ENCODE results near the gene CTBP2. TPM values are rescaled to one million over a fixed set of nuclear protein-coding genes. Genes with fewer than 3 reads are reported as not detected.
A peak's percentile ranks its signal among the peaks of the same experiment; 100 is the strongest.
"Not testable (repeated sequence)": the region's sequence is repeated elsewhere in the genome, so short reads cannot be mapped to it uniquely, and the experiment has no call there.

Gene CTBP2
- total RNA-seq, 1 donor from 2014 or later: 84.0 TPM

- DNase-seq (ENCODE audit: low read depth in 2 of 2): peak in 1 of 2 donors; percentile 35
Observed at GRCh38 chr10:125064681-125065492, 95.5 kb downstream of the CTBP2 start.

DNA sequence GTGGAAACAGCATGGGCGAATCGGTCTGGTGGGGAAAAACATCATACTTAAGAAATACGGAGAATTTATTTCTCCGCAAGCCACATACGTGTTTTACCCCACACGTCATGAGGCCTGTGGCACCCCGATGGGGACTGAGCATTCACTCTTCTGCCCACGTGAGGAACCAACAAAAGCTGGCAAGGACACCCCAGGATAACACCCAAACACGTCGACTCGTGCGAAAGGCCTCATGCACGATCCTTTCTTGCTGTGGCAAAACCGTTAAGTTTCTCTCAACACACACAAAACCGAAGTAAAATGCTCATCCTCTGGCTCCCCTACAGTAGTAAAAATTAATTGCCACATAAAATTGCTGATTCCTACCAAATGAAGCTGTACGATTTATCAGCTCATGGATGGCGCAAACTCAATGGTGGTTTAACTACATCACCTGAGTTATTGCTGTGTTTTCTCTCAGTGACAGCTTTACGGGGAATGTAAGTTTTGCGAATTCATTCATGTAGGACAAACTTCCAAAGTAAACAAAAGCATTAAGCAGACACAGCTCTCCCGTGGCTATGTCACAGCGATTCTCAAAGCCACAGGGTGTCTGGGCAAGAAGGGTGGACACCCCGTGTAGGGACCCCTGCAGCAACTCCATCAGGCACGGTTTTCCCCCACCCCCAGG, 97.0 kb downstream of the CTBP2 start:
- DNase-seq (ENCODE audit: low read depth in 2 of 2): no peak

GRCh38 chr10:125062914-125063230, 97.5 kb downstream of the CTBP2 start:
- DNase-seq (ENCODE audit: low read depth in 2 of 2): no peak

GRCh38 chr10:125062227-125062913, 98.0 kb downstream of the CTBP2 start:
- DNase-seq (ENCODE audit: low read depth in 2 of 2): no peak

GRCh38 chr10:125061557-125062226, 98.7 kb downstream of the CTBP2 start:
- DNase-seq (ENCODE audit: low read depth in 2 of 2): no peak

GRCh38 chr10:125060826-125061556, 99.4 kb downstream of the CTBP2 start:
- DNase-seq (ENCODE audit: low read depth in 2 of 2): peak in 1 of 2 donors; percentile 80

- DNase-seq (ENCODE audit: low read depth in 2 of 2): no peak
Observed at GRCh38 chr10:125060482-125060825, 99.9 kb downstream of the CTBP2 start.

DNA sequence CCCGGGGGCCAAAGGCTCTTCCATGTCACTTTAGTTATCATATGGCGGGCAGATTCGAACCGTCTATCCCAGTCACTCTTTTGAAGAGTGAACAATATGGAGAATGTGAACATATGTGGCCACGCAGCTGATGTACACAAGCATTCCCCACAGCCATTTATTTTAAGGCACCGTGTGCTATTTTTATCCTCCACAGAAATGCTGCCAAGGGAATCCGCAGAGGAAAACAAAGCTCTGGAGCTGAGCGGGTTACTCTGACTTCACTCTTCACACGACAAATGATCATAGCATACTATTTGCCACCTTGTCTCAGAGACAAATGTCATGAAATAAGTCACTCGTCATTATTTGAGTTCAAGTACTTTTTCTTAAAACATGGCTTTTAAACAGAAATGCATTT, 100.3 kb downstream of the CTBP2 start:
- DNase-seq (ENCODE audit: low read depth in 2 of 2): peak in 1 of 2 donors; percentile 58

DNA sequence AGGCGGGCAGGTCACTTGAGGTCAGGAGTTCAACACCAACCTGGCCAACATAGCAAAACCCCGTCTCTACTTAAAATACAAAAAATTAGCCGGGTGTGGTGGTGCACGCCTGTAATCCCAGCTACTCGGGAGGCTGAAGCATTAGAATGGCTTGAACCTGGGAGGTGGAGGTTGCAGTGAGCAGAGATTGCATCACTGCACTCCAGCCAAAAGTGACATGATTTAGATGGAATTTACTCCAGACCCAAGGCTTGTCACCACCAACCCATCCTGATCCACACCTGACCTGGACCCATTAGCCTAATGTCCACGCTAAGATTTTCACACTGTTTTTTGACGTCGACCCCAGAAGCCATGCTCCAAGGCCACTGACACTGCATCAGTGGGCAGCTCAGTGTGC, 101.0 kb downstream of the CTBP2 start:
- DNase-seq (ENCODE audit: low read depth in 2 of 2): not testable (repeated sequence)

GRCh38 chr10:125057158-125058001, 103.0 kb downstream of the CTBP2 start:
- peak; percentile 53 to 98 for DNase-seq (ENCODE audit: low read depth in 2 of 2)

GRCh38 chr10:125056161-125057132, 103.9 kb downstream of the CTBP2 start:
- DNase-seq (ENCODE audit: low read depth in 2 of 2): no peak

DNA sequence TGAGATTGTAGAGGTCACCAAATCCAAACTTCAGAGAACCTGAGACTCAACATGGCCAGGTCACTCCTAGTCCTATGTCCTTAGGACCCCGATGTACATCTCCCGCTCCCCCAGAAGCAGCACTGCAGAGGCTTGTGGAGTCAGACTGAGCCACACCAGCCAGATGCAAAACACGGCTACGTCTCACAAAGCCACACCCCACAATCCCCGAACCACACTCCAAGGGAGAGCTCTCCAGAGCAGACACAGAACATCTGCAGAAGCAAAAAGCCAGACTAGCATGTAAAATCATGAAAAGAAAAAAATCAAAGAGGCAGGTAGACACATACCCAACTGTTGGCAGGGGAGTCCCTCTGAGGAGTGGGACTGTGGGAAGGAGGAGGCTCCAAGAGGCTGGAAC, 104.9 kb downstream of the CTBP2 start:
- no peak for DNase-seq (ENCODE audit: low read depth in 2 of 2)

GRCh38 chr10:125054669-125055268, 105.6 kb downstream of the CTBP2 start:
- no peak for DNase-seq (ENCODE audit: low read depth in 2 of 2)

- no peak for DNase-seq (ENCODE audit: low read depth in 2 of 2)
Observed at GRCh38 chr10:125054216-125054615, 106.1 kb downstream of the CTBP2 start.

DNA sequence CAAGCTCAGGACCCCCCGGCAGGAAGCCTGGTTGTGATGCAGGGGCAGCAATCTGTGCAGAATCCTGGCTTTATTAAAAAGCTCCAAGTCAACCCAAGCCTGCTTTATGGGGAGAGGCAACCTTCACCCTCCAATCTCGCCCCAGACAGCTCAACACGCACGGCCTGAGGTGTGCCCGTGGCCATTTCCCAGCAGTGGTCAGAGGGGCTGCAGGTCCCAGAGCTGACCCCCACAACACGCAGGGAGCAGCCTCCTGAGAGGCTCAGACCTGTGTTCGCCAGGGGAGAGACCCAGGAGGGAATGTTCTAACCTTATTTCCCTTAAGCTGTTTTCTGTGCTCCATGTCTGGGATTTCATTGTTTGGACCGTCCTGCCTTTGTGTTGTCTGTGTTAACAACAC, 108.2 kb downstream of the CTBP2 start:
- no peak for DNase-seq (ENCODE audit: low read depth in 2 of 2)

- no peak for DNase-seq (ENCODE audit: low read depth in 2 of 2)
Observed at GRCh38 chr10:125050383-125050782, 110.0 kb downstream of the CTBP2 start.

DNA sequence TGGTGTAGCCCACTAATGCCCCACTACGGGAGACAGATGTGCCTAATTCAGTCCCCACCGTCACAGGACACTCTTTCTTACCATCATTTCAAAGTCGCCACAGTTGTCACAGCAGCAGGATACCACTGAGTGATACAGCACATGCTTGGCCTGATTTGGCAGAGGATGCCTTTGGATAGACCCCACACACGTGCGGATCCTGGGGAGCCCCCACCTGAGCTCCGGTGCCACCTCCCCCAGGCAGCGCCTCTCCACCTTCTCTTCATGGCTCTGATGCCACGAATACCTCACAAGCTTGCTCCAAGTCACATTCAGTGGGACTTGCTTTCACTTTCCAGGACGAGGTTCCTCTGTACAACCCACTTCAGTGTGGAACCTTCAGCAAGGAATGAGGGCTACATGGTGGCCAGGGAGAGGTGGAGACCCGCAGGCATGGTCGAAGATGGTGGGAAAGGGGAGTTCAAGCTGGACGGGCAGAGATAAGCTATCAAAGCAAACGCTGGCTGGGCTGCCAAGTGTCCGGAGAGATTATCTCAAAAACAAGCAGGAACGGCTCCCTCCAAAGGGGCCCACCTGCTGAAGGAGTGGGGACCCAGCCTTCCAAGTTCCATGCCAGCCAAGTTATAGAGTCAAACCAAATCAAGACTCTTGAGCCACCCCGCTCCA, 111.0 kb downstream of the CTBP2 start:
- peak in 1 of 2 donors; percentile 47 for DNase-seq (ENCODE audit: low read depth in 2 of 2)

Data from dermis microvascular lymphatic vessel endothelial cell (primary cell).